SK-N-MC (cell line): ENCODE results near the gene RSPRY1.
"Not testable (repeated sequence)": the region's sequence is repeated elsewhere in the genome, so short reads cannot be mapped to it uniquely, and the experiment has no call there.

Experiments
- DNase-seq: peaks from one replicate; pipeline ENCODE4 v3.0.0-alpha.2; 2011; ENCODE audit warnings: low read depth, low spot score
- H3K27ac ChIP-seq: fragments of 200-600 bp; sonication (generic); 2 replicates; pipeline ENCODE4 v1.5.1; 2016; ENCODE audit warnings: mixed run types
- H3K36me3 ChIP-seq: fragments of 200-600 bp; sonication (generic); 2 replicates; pipeline ENCODE4 v1.6.1; 2017; ENCODE audit warnings: antibody characterized with exemption, low read length, mixed read lengths; ENCODE audit not compliant: insufficient read depth
- H3K4me3 ChIP-seq: fragments of 200-600 bp; sonication (generic); 2 replicates; pipeline ENCODE4 v1.5.1; 2016
- H3K9ac ChIP-seq: fragments of 200-600 bp; sonication (generic); 2 replicates; pipeline ENCODE4 v1.8.0; 2017; ENCODE audit warnings: mixed run types, mixed read lengths; ENCODE audit not compliant: insufficient read length
- H3K9me3 ChIP-seq: fragments of 200-600 bp; sonication (generic); 2 replicates; pipeline ENCODE4 v1.6.1; 2017; ENCODE audit warnings: low read depth, mild to moderate bottlenecking, antibody characterized with exemption, low read length, moderate library complexity, mixed read lengths
- EZH2 ChIP-seq: fragments of 200-600 bp; sonication (generic); IDR thresholded peaks from one replicate; pipeline ENCODE4 v1.6.1; 2017; ENCODE audit warnings: antibody characterized with exemption
- FOXP2 ChIP-seq: optimal IDR thresholded peaks from 2 replicates; pipeline ENCODE3; 2011; ENCODE audit warnings: mild to moderate bottlenecking, moderate library complexity; ENCODE audit not compliant: insufficient read depth; ENCODE audit errors: extremely low read length, control extremely low read depth
- POLR2AphosphoS5 ChIP-seq: IDR thresholded peaks from 2 replicates; pipeline ENCODE4 v1.6.1; 2012; ENCODE audit warnings: mild to moderate bottlenecking, low read depth, low read length, borderline replicate concordance

The RSPRY1 gene

GRCh38 chr16:57178196-57178595 is 7.9 kb upstream of the RSPRY1 start:
- Histone ChIP-seq H3K36me3 (peaks cover under 1% of the 10 kb centered on the region; the same call in 1 of the 2 replicates), H3K4me3 (no peak overlapping the region), H3K9me3 (no peaks in the 10 kb centered on the region), H3K9ac (no peak overlapping the region), H3K27ac (no peak overlapping the region)
- TF ChIP-seq FOXP2 (no peak), EZH2 (no peak), POLR2AphosphoS5 (no peak)
- no peak for DNase-seq

DNA sequence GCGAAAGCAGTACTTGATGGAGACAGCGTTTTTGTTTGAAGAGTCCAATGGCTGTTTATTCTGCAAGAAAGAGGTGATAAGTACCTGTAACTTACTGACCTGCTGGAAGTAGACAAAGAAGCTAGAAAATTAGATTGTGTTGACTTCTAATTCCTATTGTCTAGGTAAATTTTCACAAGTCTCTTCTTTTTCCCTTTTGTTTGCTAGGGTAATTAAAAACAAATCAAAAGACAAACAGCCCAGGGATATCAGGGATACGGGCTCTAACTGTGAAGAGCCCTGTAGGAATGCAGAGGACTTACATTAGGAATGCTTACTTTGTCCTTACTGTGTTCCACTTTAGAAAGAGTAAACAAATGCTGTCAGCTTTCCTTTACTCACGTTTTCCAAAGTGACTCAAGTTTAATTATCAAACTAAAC is 7.3 kb upstream of the RSPRY1 start:
- DNase-seq, result no peak
- H3K4me3 ChIP-seq, result no peak overlapping the region
- H3K9ac ChIP-seq, result no peak overlapping the region
- H3K9me3 ChIP-seq, result no peaks in the 10 kb centered on the region
- TF ChIP-seq POLR2AphosphoS5, result no peak
- TF ChIP-seq EZH2, result no peak
- no peak for TF ChIP-seq FOXP2
- no peak overlapping the region for H3K27ac ChIP-seq
- H3K36me3 ChIP-seq, result no peaks in the 10 kb centered on the region

DNA sequence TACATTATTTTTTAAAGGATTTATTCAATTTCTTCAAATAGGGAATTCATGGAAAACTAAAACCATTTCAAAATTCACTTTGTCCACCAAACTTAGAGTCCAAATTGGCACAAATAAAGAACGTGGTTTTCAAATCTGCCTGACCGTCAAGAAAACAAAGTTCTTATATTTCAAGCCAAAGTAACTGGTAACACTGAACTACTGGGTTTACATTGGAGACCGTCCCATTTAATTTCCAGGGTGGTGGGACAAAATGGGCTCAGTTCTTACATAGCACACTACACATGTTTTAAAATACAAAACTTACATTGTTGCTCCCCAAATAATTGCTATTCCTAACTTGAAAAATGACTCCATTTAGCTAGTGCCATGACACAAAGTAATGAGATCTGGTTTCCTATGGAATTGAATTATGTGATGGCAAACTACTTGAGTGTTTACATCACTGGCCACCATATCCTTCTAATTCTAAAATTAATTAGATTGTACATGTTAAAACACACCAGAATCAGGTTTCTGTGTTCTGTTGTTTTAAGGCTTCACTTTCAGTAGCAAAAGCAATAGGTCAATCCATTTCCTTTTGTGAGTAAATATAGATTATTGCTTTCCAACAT is 6.8 kb upstream of the RSPRY1 start:
- Histone ChIP-seq H3K9ac (no peak overlapping the region), H3K27ac (no peak overlapping the region), H3K36me3 (no peaks in the 10 kb centered on the region), H3K9me3 (no peaks in the 10 kb centered on the region), H3K4me3 (no peak overlapping the region)
- DNase-seq, result no peak
- TF ChIP-seq POLR2AphosphoS5 (no peak), EZH2 (no peak), FOXP2 (no peak)

- DNase-seq, result no peak
- Histone ChIP-seq H3K9me3 (no peaks in the 10 kb centered on the region), H3K27ac (no peak overlapping the region), H3K4me3 (peak overlapping the region; percentile 85; the same call in 1 of the 2 replicates), H3K9ac (no peak overlapping the region), H3K36me3 (no peaks in the 10 kb centered on the region)
- TF ChIP-seq FOXP2, result no peak
- no peak for TF ChIP-seq POLR2AphosphoS5
- no peak for TF ChIP-seq EZH2
Observed at GRCh38 chr16:57184113-57184512, 2.0 kb upstream of the RSPRY1 start.

DNA sequence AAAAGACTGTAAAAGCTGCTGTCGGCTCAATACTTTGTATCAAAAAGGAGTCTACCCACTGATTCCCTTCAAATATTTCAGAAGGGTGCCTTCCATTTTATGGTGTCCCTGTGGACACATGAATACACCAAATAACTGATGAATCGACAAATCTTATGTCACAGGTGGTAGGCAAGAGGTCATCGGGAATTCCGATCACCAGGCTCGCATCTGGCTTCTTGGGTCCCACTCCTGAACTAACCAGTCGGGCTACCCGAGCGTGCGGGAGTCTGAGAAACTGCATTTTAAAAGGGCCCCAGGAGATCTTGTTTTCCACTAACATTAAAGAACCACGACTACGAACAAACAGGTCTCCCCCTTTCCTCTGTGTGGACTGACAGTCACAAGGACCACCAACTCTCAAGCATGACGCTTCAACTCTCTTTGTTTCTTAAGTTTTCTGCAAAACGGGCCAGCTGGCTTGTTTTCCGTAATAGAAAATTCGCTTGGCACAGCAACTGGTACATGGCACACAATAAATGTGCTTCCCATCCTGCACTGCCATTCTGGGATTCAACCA is 1.2 kb upstream of the RSPRY1 start:
- no peaks in the 10 kb centered on the region for H3K36me3 ChIP-seq
- peak overlapping the region; percentile 92 for H3K9ac ChIP-seq
- no peak for DNase-seq
- H3K9me3 ChIP-seq, result no peaks in the 10 kb centered on the region
- no peak overlapping the region for H3K27ac ChIP-seq
- TF ChIP-seq FOXP2, result no peak
- no peak for TF ChIP-seq POLR2AphosphoS5
- TF ChIP-seq EZH2, result no peak
- H3K4me3 ChIP-seq, result peak overlapping the region; percentile 85

GRCh38 chr16:57185446-57185944 is 634 bp upstream of the RSPRY1 start:
- Histone ChIP-seq H3K4me3 (peak overlapping the region; percentile 85), H3K27ac (peak overlapping the region; percentile 26; the same call in 1 of the 2 replicates), H3K9ac (peak overlapping the region; percentile 92), H3K9me3 (no peaks in the 10 kb centered on the region), H3K36me3 (no peaks in the 10 kb centered on the region)
- TF ChIP-seq POLR2AphosphoS5 (no peak), FOXP2 (no peak), EZH2 (no peak)
- no peak for DNase-seq

GRCh38 chr16:57186872-57187854 is 1.0 kb downstream of the RSPRY1 start:
- peak overlapping the region; percentile 70 for H3K27ac ChIP-seq
- no peaks in the 10 kb centered on the region for H3K9me3 ChIP-seq
- TF ChIP-seq FOXP2 (no peak), POLR2AphosphoS5 (no peak), EZH2 (no peak)
- H3K4me3 ChIP-seq, result peak overlapping the region; percentile 85
- DNase-seq, result no peak
- H3K36me3 ChIP-seq, result no peaks in the 10 kb centered on the region
- H3K9ac ChIP-seq, result peak overlapping the region; percentile 80

GRCh38 chr16:57187902-57188710 is 2.0 kb downstream of the RSPRY1 start:
- peak overlapping the region; percentile 85 for H3K4me3 ChIP-seq
- H3K27ac ChIP-seq, result peak overlapping the region; percentile 70; the same call in 1 of the 2 replicates
- H3K9me3 ChIP-seq, H3K36me3 ChIP-seq, DNase-seq: not testable (repeated sequence)
- H3K9ac ChIP-seq, result peak overlapping the region; percentile 80
